ENCODE measurements around the gene FRAS1.
"Not testable (repeated sequence)": the region's sequence is repeated elsewhere in the genome, so short reads cannot be mapped to it uniquely, and the experiment has no call there.

The FRAS1 gene

GRCh38 chr4:78460368-78460767, 403.2 kb downstream of the FRAS1 start:
- DNase-seq = no peak

GRCh38 chr4:78464265-78464664, 407.1 kb downstream of the FRAS1 start:
- DNase-seq = no peak

GRCh38 chr4:78467223-78467622, 410.1 kb downstream of the FRAS1 start:
- DNase-seq = not testable (repeated sequence)

GRCh38 chr4:78468272-78468671, 411.1 kb downstream of the FRAS1 start:
- no peak for DNase-seq

DNA sequence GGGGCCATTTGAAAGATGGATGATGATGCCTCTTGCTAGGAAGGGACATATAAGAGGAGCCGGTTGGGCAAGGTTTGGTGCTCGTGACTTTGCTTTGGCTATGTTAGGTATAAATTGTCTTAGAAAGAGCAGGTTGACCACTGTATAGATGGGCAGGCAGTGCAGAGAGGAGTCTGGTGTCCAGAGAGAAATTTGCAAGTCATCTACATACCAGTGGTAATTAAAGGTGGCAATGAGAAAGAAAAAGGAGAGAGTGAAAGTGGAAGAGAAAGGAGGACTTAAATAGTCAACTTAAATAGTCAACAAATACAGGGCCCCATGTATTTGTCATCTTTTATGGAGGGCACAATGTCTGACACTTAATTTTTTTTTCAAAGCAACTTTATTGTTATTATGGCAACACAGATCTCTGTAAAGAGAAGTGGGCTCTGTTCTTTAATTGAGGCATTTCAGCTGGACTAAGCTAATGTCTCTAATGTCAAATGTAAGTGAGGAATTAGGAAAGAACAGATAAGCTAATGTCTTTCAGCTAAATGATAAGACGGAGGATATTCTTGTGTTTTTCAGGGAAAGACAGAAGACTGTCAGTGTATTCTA, 419.1 kb downstream of the FRAS1 start:
- DNase-seq = no peak

DNA sequence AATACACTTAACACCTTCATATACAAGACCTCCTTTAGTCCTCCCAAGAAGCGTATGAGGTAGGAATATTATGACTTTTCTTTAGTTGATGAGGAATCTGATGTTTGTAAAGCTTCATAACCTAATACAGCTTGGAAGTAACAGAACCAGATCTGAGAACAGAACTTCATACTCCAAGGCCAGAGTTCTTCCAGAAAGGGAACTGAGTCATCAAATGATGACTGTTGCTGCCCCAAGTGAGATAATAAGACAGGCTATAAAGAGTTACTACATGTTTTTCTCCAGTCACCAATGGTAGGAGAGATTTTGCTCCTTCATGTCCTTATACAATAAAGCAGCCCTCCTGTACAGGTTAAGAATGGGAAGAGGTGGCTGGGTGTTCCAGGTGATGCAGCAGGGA, 420.2 kb downstream of the FRAS1 start:
- DNase-seq = no peak

DNA sequence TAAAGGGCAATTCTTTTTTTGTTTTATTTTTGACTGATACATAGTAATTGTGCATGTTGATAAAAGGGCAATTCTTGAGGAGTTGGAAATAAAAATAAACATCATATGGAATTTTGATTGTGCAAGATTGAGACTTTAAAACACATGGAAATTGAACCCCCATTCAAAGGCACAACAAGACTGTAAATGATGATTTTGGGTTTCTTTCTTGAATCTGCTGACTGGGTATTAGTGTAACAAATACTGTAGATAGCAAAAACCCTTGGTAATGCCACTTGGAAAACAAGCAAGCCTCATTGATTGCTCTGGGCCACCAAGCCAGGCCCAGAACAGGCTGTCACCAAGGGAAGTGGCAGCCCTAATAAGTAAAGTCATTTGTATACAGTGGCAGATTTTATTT, 421.4 kb downstream of the FRAS1 start:
- no peak for DNase-seq

DNA sequence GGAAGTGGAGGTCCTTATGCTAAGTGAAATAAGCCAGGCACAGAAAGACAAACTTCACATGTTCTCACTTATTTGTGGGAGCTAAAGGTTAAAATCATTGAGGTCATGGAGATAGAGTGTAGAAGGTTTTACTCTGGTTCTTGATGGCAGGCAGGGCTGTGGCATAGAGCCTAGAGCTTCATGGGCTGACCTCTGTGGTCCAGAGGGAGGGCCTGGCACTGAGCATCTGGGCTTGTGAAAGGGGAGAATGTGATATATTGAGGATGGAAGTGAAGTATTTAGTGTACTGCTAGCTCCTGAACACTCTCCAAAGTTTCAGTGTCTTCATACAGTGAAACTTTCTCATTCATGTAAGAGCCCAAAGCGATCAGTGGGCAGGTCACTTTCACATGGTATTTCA, 423.2 kb downstream of the FRAS1 start:
- no peak for DNase-seq

GRCh38 chr4:78481180-78481579, 424.1 kb downstream of the FRAS1 start:
- no peak for DNase-seq

- no peak for DNase-seq
Measured at GRCh38 chr4:78482281-78482680, 425.2 kb downstream of the FRAS1 start.

- no peak for DNase-seq
Measured at GRCh38 chr4:78483811-78484210, 426.7 kb downstream of the FRAS1 start.

GRCh38 chr4:78484574-78484973, 427.5 kb downstream of the FRAS1 start:
- DNase-seq = no peak

DNA sequence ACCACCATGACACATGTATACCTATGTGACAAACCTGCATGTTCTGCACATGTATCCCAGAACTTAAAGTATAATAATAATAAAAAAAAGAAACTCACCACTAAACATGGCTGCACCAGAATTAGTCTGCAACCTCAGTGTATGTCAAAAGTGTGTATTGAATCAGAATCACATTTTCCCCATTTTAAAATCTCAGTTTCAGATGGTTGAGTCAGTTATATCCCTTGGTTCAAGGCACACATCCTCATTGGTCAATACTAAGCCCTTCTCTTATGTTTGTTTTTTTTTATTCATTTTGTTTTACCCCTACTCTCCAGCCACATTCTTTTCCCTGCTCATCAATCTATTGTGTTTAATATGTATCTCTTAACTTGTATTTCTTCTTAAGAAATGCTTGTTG, 436.6 kb downstream of the FRAS1 start:
- no peak for DNase-seq

DNA sequence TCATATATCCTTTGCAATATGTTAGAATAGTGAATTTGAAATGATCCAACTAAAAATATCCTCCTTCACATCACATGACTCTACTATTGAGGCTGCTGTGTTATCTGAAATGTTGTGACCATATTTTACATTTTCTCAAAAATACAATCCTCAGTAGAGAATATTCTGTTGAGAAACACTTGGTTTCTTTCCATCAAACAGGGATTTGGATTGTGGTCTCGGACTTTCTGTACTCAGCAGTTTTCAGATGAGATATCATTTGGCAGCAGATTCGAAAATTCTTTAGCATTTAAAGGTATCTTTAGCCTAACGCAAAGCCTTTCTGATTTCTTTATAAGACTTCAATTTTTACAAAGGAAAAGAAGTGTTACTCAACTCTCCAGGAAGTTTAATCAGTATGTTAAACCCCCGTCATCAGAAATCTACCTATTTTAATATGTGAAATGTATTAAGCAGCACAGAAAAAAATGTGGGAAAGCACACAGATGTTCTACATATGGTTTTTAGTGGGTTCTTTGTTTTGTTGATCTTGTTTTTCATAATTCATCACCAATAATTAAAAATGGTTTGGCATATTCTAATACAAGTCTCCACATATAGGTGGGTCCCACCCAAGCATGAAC, 439.0 kb downstream of the FRAS1 start:
- no peak for DNase-seq

DNA sequence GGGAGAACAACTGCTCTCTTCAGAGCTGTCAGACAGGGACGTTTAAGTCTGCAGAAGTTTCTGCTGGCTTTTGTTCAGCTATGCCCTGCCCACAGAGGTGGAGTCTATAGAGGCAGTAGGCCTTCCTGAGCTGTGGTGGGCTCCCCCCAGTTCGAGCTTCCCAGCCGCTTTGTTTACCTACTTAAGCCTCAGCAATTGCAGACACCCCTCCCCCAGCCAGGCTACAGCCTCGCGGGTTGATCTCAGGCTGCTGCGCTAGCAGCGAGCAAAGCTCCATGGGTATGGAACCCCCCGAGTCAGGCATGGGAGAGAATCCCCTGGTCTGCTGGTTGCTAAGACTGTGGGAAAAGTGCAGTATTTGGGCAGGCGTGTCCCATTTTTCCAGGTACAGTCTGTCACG, 449.1 kb downstream of the FRAS1 start:
- DNase-seq = not testable (repeated sequence)

- no peak for DNase-seq
Measured at GRCh38 chr4:78509043-78509442, 451.9 kb downstream of the FRAS1 start.

GRCh38 chr4:78510108-78510507, 453.0 kb downstream of the FRAS1 start:
- no peak for DNase-seq

DNA sequence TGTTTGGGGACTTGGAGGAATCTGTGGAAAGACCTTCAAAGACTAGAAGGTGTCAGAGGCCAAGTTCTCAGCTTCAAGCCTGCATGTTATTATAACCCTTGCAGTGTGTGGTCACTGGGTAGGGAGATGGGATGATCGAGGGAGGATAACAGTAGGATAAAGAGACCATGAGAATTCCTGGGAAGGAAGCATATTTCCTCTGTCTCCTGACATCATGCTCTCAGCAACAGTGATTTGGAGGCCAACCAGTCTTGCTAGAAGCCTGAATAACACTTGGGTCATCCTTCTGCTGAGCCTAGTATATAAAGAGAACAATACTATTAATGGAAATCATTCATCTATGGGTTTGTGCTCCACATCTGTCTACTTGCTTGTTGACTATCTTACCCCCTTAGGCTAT, 453.6 kb downstream of the FRAS1 start:
- DNase-seq = no peak

DNA sequence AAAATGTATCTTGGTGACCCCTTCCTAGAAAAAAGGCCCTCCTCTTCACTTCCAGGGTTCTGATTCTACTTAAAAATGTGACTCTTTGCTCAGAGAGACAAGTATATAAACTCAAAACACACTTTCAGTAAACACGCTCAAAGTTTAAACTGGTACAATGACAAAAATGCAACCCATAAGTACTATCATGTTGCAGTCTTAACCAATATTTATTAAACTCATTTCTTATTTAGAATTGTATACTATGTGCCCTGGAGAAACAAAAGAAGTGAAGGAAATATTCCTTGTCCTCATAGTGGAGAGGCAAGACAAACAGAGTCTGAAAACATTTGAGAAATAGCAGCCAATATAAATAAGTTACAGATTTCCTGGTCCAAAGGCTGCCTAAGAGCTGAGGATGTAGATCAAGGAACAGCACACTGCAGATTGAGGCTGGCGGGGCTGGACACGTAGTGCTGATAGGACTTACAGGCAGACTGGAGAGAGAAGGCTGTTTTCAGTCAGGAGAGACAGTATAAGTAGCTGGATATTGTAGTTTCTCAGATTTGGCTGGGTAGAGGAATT, 455.3 kb downstream of the FRAS1 start:
- no peak for DNase-seq

DNA sequence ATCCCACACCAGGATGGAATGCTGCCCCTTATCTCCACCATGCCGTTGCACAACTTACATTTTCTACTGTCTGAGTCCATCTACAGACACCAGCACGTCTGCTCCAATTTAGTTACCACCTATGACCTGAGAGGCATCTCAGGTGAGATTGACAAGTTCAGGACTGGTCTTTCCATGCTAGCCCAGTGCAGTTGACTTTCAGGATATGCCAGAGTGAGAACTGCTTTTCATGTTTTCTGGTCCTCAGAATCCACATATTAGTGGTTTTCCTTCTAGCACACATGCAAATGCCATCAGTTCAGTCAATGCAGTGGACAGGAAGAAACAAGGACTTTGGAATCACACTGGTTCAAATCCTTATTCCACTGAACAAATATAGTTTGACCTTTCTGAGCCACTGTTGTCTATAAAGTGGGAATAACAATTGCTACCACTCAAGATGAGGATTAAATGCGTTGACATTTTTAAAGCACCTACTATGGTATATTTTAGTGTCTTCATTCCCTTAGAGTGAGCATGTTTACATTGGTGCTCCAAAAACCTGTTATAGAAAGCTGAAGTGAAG, 456.4 kb downstream of the FRAS1 start:
- no peak for DNase-seq

- peak; percentile 10 to 61 for DNase-seq
Measured at GRCh38 chr4:78517050-78517652, 460.0 kb downstream of the FRAS1 start.

GRCh38 chr4:78518561-78518960, 461.4 kb downstream of the FRAS1 start:
- no peak for DNase-seq

- DNase-seq = no peak
Measured at GRCh38 chr4:78519962-78520361, 462.8 kb downstream of the FRAS1 start.

- no peak for DNase-seq
Measured at GRCh38 chr4:78520808-78521226, 463.7 kb downstream of the FRAS1 start.

All from NCI-H446 (cell line).